GM12801 (cell line): Measurements from ENCODE around the gene CTDP1.

ENCODE experiments used
- CTCF ChIP-seq: IDR thresholded peaks from one replicate; pipeline ENCODE4 v1.5.1; 2011; ENCODE audit warnings: control low read depth; ENCODE audit not compliant: insufficient read length; ENCODE audit errors: extremely low read depth

CTDP1 gene

GRCh38 chr18:79640875-79641274, 38.7 kb upstream of the CTDP1 start:
- no peak for TF ChIP-seq CTCF

- TF ChIP-seq CTCF: no peak
Observed at GRCh38 chr18:79641722-79642497, 37.7 kb upstream of the CTDP1 start.

- TF ChIP-seq CTCF: no peak
Observed at GRCh38 chr18:79642626-79643025, 37.0 kb upstream of the CTDP1 start.

GRCh38 chr18:79643054-79643984, 36.3 kb upstream of the CTDP1 start:
- no peak for TF ChIP-seq CTCF

GRCh38 chr18:79644006-79644665, 35.5 kb upstream of the CTDP1 start:
- no peak for TF ChIP-seq CTCF

GRCh38 chr18:79644666-79645057, 34.9 kb upstream of the CTDP1 start:
- no peak for TF ChIP-seq CTCF

- TF ChIP-seq CTCF: no peak
Observed at GRCh38 chr18:79645291-79645983, 34.2 kb upstream of the CTDP1 start.
